ENCODE data around the gene CX3CR1. TPM values are rescaled to one million over a fixed set of nuclear protein-coding genes. Genes with fewer than 3 reads are reported as not detected.

The CX3CR1 gene
- total and polyA plus RNA-seq, 2 of the 4 experiments (the other 2 are of a cell fraction), result not detected

- no peak overlapping the region for H3K27ac ChIP-seq (ENCODE audit: insufficient read depth, low read length)
- intact Hi-C loops (cut with micrococcal nuclease), result no loop called here
- no peaks in the 10 kb centered on the region for H3K36me3 ChIP-seq (ENCODE audit: control insufficient read depth, insufficient read depth, low read length)
- no peak overlapping the region for H3K4me3 ChIP-seq (ENCODE audit: insufficient read depth, low read depth, low read length)
- H2BK120ac ChIP-seq (ENCODE audit: low read depth, low read length), result no peak overlapping the region
- ChIA-PET CTCF (no interaction called here), POLR2A (ENCODE audit: unreplicated experiment) (no interaction called here)
- no peak overlapping the region for H3K18ac ChIP-seq (ENCODE audit: low read depth, low read length)
- H3K4ac ChIP-seq (ENCODE audit: low read depth, low read length), result no peak overlapping the region
- no peak overlapping the region for H4K8ac ChIP-seq (ENCODE audit: low read depth in 2 of 2, low read length in 2 of 2)
- H3K14ac ChIP-seq (replicated peaks; ENCODE audit: low read depth, low read length), result no peak overlapping the region
- no peaks in the 10 kb centered on the region for H3K9me3 ChIP-seq (ENCODE audit: control insufficient read depth, insufficient read depth, low read length)
- no peak overlapping the region for H2BK15ac ChIP-seq (ENCODE audit: low read depth, low read length)
- no peak overlapping the region for H2AK5ac ChIP-seq (ENCODE audit: low read depth, low read length)
- H3K9ac ChIP-seq (ENCODE audit: low read depth, low read length), result no peak overlapping the region
- peaks cover 27% of the 10 kb centered on the region for H3K27me3 ChIP-seq (ENCODE audit: control insufficient read depth, insufficient read depth, low read length)
- in situ Hi-C loops (cut with MboI; ENCODE audit: low sequenced_read_pairs), result no loop called here
- no peak overlapping the region for H3K23ac ChIP-seq (ENCODE audit: low read depth, low read length)
- no peak for ATAC-seq (ENCODE audit: low read depth)
- no peaks in the 10 kb centered on the region for H3K4me1 ChIP-seq (ENCODE audit: control insufficient read depth, insufficient read depth, low read length)
- TF ChIP-seq RAD21 (IDR thresholded peaks at IDR 0.05; ENCODE audit: low read length), result no peak
- TF ChIP-seq MAFK (IDR thresholded peaks at IDR 0.05; ENCODE audit: low read depth, low read length), result no peak
- TF ChIP-seq POLR2A (IDR thresholded peaks at IDR 0.05; ENCODE audit: low read depth, low read length), result no peak
- no peak for TF ChIP-seq RFX5 (IDR thresholded peaks at IDR 0.05; ENCODE audit: low read depth, low read length)
- TF ChIP-seq MXI1 (IDR thresholded peaks at IDR 0.05; ENCODE audit: borderline replicate concordance, low read depth, low read length), result no peak
- no peak for TF ChIP-seq CEBPB (IDR thresholded peaks at IDR 0.05; ENCODE audit: low read depth, low read length)
- H4K91ac ChIP-seq (ENCODE audit: insufficient read depth, low read depth, low read length), result no peak overlapping the region
- no peaks in the 10 kb centered on the region for H3K79me1 ChIP-seq (ENCODE audit: low read depth in 1 of 2, low read length in 2 of 2)
- no peak for DNase-seq
- no peak overlapping the region for H2AFZ ChIP-seq (replicated peaks; ENCODE audit: low read length, poor library complexity)
- no peak overlapping the region for H2BK20ac ChIP-seq (ENCODE audit: low read depth, low read length)
- H4K20me1 ChIP-seq (ENCODE audit: insufficient read depth, low read length), result no peaks in the 10 kb centered on the region
- BruUV-seq (replicated peaks), result no TSS peak
- H3K4me2 ChIP-seq (ENCODE audit: low read depth, low read length), result no peak overlapping the region
- no peaks in the 10 kb centered on the region for H3K9me1 ChIP-seq (ENCODE audit: insufficient read depth, low read length)
- dilution Hi-C loops (cut with HindIII; ENCODE audit: low sequenced_read_pairs, unreplicated experiment), result no loop called here
- H2BK5ac ChIP-seq (ENCODE audit: low read depth, low read length, poor library complexity, severe bottlenecking), result no peak overlapping the region
- H2AK9ac ChIP-seq (replicated peaks; ENCODE audit: low read depth, low read length, poor library complexity), result no peak overlapping the region
- no peak overlapping the region for H3K56ac ChIP-seq (ENCODE audit: extremely low read depth, insufficient read depth, low read length)
- H4K5ac ChIP-seq (ENCODE audit: low read depth, low read length), result no peak overlapping the region
These were observed 18.1 kb downstream of the CX3CR1 start for GRCh38 chr3:39261726-39262125.
